ENCODE data around the gene PNRC2. TPM values are rescaled to one million over a fixed set of nuclear protein-coding genes. Genes with fewer than 3 reads are reported as not detected.

Gene PNRC2
- total and polyA plus RNA-seq, 2 donors: 143 to 151 TPM

GRCh38 chr1:23958810-23959460 is 693 bp upstream of the PNRC2 start:
- Histone ChIP-seq H3K9me3 (ENCODE audit: control insufficient read depth in 2 of 2, insufficient read depth in 1 of 2, low read length in 1 of 2) (no peaks in the 10 kb centered on the region), H3K27ac (ENCODE audit: low read depth in 1 of 2, low read length in 1 of 2) (peak overlapping the region; percentile 100), H3K27me3 (ENCODE audit: control insufficient read depth in 2 of 2, insufficient read depth in 1 of 2, low read length in 1 of 2) (no peaks in the 10 kb centered on the region), H3K4me3 (ENCODE audit: low read length in 2 of 2) (peak overlapping the region; percentile 77 to 96), H3K36me3 (ENCODE audit: control insufficient read depth in 2 of 2, insufficient read depth in 2 of 2, low read length in 1 of 2) (peaks cover 0 to 18% of the 10 kb centered on the region in 2 donors), H3K4me1 (ENCODE audit: control insufficient read depth in 2 of 2, insufficient read depth in 2 of 2, low read length in 2 of 2) (peaks cover 10 to 42% of the 10 kb centered on the region in 2 donors)
- peak; percentile 75 to 95 (median 84) for DNase-seq (ENCODE audit: low read depth in 6 of 9, low spot score in 9 of 9)
- WGBS: under 1% methylated on average over 30 of the region's 30 CpGs

- H3K36me3 ChIP-seq (ENCODE audit: control insufficient read depth in 2 of 2, insufficient read depth in 2 of 2, low read length in 1 of 2): peaks cover 0 to 24% of the 10 kb centered on the region in 2 donors
- H3K4me3 ChIP-seq (ENCODE audit: low read length in 2 of 2): peak overlapping the region; percentile 77 to 96
- WGBS: under 1% methylated on average over 15 of the region's 15 CpGs
- no peaks in the 10 kb centered on the region for H3K9me3 ChIP-seq (ENCODE audit: control insufficient read depth in 2 of 2, insufficient read depth in 1 of 2, low read length in 1 of 2)
- no peaks in the 10 kb centered on the region for H3K27me3 ChIP-seq (ENCODE audit: control insufficient read depth in 2 of 2, insufficient read depth in 1 of 2, low read length in 1 of 2)
- peak in 3 of 9 donors; percentile 21 to 55 (median 54) for DNase-seq (ENCODE audit: low read depth in 6 of 9, low spot score in 9 of 9)
- peaks cover 5 to 31% of the 10 kb centered on the region in 2 donors for H3K4me1 ChIP-seq (ENCODE audit: control insufficient read depth in 2 of 2, insufficient read depth in 2 of 2, low read length in 2 of 2)
- peak overlapping the region; percentile 100 for H3K27ac ChIP-seq (ENCODE audit: low read depth in 1 of 2, low read length in 1 of 2)
Measured at GRCh38 chr1:23960291-23961020, 828 bp downstream of the PNRC2 start.

GRCh38 chr1:23963617-23964234 is 4.1 kb downstream of the PNRC2 start:
- WGBS: 94% methylated on average over 1 of the region's 1 CpG
- no peak for DNase-seq (ENCODE audit: low read depth in 6 of 9, low spot score in 9 of 9)
- peaks cover 0 to 5% of the 10 kb centered on the region in 2 donors for H3K4me1 ChIP-seq (ENCODE audit: control insufficient read depth in 2 of 2, insufficient read depth in 2 of 2, low read length in 2 of 2)
- no peaks in the 10 kb centered on the region for H3K9me3 ChIP-seq (ENCODE audit: control insufficient read depth in 2 of 2, insufficient read depth in 1 of 2, low read length in 1 of 2)
- no peak overlapping the region for H3K4me3 ChIP-seq (ENCODE audit: low read length in 2 of 2)
- H3K27ac ChIP-seq (ENCODE audit: low read depth in 1 of 2, low read length in 1 of 2): no peak overlapping the region
- no peaks in the 10 kb centered on the region for H3K27me3 ChIP-seq (ENCODE audit: control insufficient read depth in 2 of 2, insufficient read depth in 1 of 2, low read length in 1 of 2)
- H3K36me3 ChIP-seq (ENCODE audit: control insufficient read depth in 2 of 2, insufficient read depth in 2 of 2, low read length in 1 of 2): peaks cover 0 to 45% of the 10 kb centered on the region in 2 donors

- Histone ChIP-seq H3K36me3 (ENCODE audit: control insufficient read depth in 2 of 2, insufficient read depth in 2 of 2, low read length in 1 of 2) (peaks cover 0 to 46% of the 10 kb centered on the region in 2 donors), H3K4me3 (ENCODE audit: low read length in 2 of 2) (no peak overlapping the region), H3K27ac (ENCODE audit: low read depth in 1 of 2, low read length in 1 of 2) (peak overlapping the region in 1 of 2 donors; percentile 1), H3K27me3 (ENCODE audit: control insufficient read depth in 2 of 2, insufficient read depth in 1 of 2, low read length in 1 of 2) (no peaks in the 10 kb centered on the region), H3K9me3 (ENCODE audit: control insufficient read depth in 2 of 2, insufficient read depth in 1 of 2, low read length in 1 of 2) (no peaks in the 10 kb centered on the region), H3K4me1 (ENCODE audit: control insufficient read depth in 2 of 2, insufficient read depth in 2 of 2, low read length in 2 of 2) (peaks cover 0 to 3% of the 10 kb centered on the region in 2 donors)
- WGBS: 95% methylated on average over 3 of the region's 3 CpGs
- no peak for DNase-seq (ENCODE audit: low read depth in 6 of 9, low spot score in 9 of 9)
Measured at GRCh38 chr1:23964235-23964668, 4.6 kb downstream of the PNRC2 start.

- Histone ChIP-seq H3K4me1 (ENCODE audit: control insufficient read depth in 2 of 2, insufficient read depth in 2 of 2, low read length in 2 of 2) (peaks cover 0 to 3% of the 10 kb centered on the region in 2 donors), H3K36me3 (ENCODE audit: control insufficient read depth in 2 of 2, insufficient read depth in 2 of 2, low read length in 1 of 2) (peaks cover 0 to 52% of the 10 kb centered on the region in 2 donors), H3K9me3 (ENCODE audit: control insufficient read depth in 2 of 2, insufficient read depth in 1 of 2, low read length in 1 of 2) (no peaks in the 10 kb centered on the region), H3K4me3 (ENCODE audit: low read length in 2 of 2) (no peak overlapping the region), H3K27ac (ENCODE audit: low read depth in 1 of 2, low read length in 1 of 2) (peak overlapping the region in 1 of 2 donors; percentile 1), H3K27me3 (ENCODE audit: control insufficient read depth in 2 of 2, insufficient read depth in 1 of 2, low read length in 1 of 2) (no peaks in the 10 kb centered on the region)
- DNase-seq (ENCODE audit: low read depth in 6 of 9, low spot score in 9 of 9): no peak
- WGBS: 92% methylated on average over 5 of the region's 5 CpGs
Measured at GRCh38 chr1:23964790-23965740, 5.4 kb downstream of the PNRC2 start.

GRCh38 chr1:23966973-23967493 is 7.4 kb downstream of the PNRC2 start:
- no peaks in the 10 kb centered on the region for H3K9me3 ChIP-seq (ENCODE audit: control insufficient read depth in 2 of 2, insufficient read depth in 1 of 2, low read length in 1 of 2)
- no peaks in the 10 kb centered on the region for H3K27me3 ChIP-seq (ENCODE audit: control insufficient read depth in 2 of 2, insufficient read depth in 1 of 2, low read length in 1 of 2)
- H3K4me3 ChIP-seq (ENCODE audit: low read length in 2 of 2): no peak overlapping the region
- H3K4me1 ChIP-seq (ENCODE audit: control insufficient read depth in 2 of 2, insufficient read depth in 2 of 2, low read length in 2 of 2): no peaks in the 10 kb centered on the region
- H3K27ac ChIP-seq (ENCODE audit: low read depth in 1 of 2, low read length in 1 of 2): no peak overlapping the region
- no peak for DNase-seq (ENCODE audit: low read depth in 6 of 9, low spot score in 9 of 9)
- H3K36me3 ChIP-seq (ENCODE audit: control insufficient read depth in 2 of 2, insufficient read depth in 2 of 2, low read length in 1 of 2): peaks cover 7 to 63% of the 10 kb centered on the region in 2 donors

- peaks cover 14 to 70% of the 10 kb centered on the region in 2 donors for H3K36me3 ChIP-seq (ENCODE audit: control insufficient read depth in 2 of 2, insufficient read depth in 2 of 2, low read length in 1 of 2)
- DNase-seq (ENCODE audit: low read depth in 6 of 9, low spot score in 9 of 9): no peak
- H3K9me3 ChIP-seq (ENCODE audit: control insufficient read depth in 2 of 2, insufficient read depth in 1 of 2, low read length in 1 of 2): no peaks in the 10 kb centered on the region
- WGBS: 49% methylated on average over 2 of the region's 2 CpGs
- H3K27ac ChIP-seq (ENCODE audit: low read depth in 1 of 2, low read length in 1 of 2): no peak overlapping the region
- H3K4me1 ChIP-seq (ENCODE audit: control insufficient read depth in 2 of 2, insufficient read depth in 2 of 2, low read length in 2 of 2): no peaks in the 10 kb centered on the region
- H3K27me3 ChIP-seq (ENCODE audit: control insufficient read depth in 2 of 2, insufficient read depth in 1 of 2, low read length in 1 of 2): no peaks in the 10 kb centered on the region
- H3K4me3 ChIP-seq (ENCODE audit: low read length in 2 of 2): no peak overlapping the region
Measured at GRCh38 chr1:23967871-23968270, 8.2 kb downstream of the PNRC2 start.

GRCh38 chr1:23977187-23977853 is 17.7 kb downstream of the PNRC2 start:
- H3K4me3 ChIP-seq (ENCODE audit: low read length in 2 of 2): peak overlapping the region; percentile 41 to 83
- H3K27me3 ChIP-seq (ENCODE audit: control insufficient read depth in 2 of 2, insufficient read depth in 1 of 2, low read length in 1 of 2): no peaks in the 10 kb centered on the region
- peak in 4 of 9 donors; percentile 30 to 68 (median 34) for DNase-seq (ENCODE audit: low read depth in 6 of 9, low spot score in 9 of 9)
- peak overlapping the region; percentile 18 to 67 for H3K27ac ChIP-seq (ENCODE audit: low read depth in 1 of 2, low read length in 1 of 2)
- peaks cover 22 to 32% of the 10 kb centered on the region in 2 donors for H3K4me1 ChIP-seq (ENCODE audit: control insufficient read depth in 2 of 2, insufficient read depth in 2 of 2, low read length in 2 of 2)
- peaks cover 28 to 52% of the 10 kb centered on the region in 2 donors for H3K36me3 ChIP-seq (ENCODE audit: control insufficient read depth in 2 of 2, insufficient read depth in 2 of 2, low read length in 1 of 2)
- H3K9me3 ChIP-seq (ENCODE audit: control insufficient read depth in 2 of 2, insufficient read depth in 1 of 2, low read length in 1 of 2): no peaks in the 10 kb centered on the region
- WGBS: 41% methylated on average over 4 of the region's 4 CpGs
